LHCN-M2 (cell line): ENCODE measurements around the gene SH3BP2. TPM values are rescaled to one million over a fixed set of nuclear protein-coding genes. Genes with fewer than 3 reads are reported as not detected.
A peak's percentile ranks its signal among the peaks of the same experiment; 100 is the strongest.
"Not testable (repeated sequence)": the region's sequence is repeated elsewhere in the genome, so short reads cannot be mapped to it uniquely, and the experiment has no call there.

ENCODE experiments used
- DNase-seq: peaks from one replicate; pipeline ENCODE4 v3.0.0-alpha.2; 2012; ENCODE audit warnings: low read depth
- total RNA-seq: library from RNA; depleted of rRNA; stranded (reverse); fragments of >200 nt; gene quantifications from 2 replicates; pipeline ENCODE4 v1.2.3, GENCODE V29; 2014

SH3BP2 gene
- total RNA-seq, 1 experiment from 2014 or later, result 31.7 TPM

- DNase-seq, result not testable (repeated sequence)
Observed at GRCh38 chr4:2762486-2763370, 30.2 kb upstream of the SH3BP2 start.

DNA sequence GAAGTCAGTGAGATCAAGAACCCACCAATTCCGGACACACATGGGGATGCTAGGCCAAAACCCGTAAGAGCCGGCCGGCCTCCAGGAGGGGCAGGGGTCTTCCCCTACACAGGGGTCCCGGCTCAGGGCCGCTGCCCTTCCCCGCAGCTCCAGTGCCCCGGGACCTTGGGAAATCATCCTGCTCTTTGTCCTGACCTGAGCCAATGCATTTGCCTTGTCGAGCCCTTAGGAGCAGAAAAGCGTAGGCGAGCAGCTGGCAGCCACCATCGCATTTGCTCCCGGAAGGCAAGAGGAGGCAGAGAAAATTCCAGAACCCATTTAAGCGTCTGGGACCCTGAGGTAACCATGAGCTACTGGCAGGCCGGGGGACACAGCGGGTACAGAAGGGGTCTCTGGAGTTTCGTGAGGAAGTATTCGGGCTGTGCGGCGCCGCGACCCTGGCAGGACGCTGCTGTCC is 29.3 kb upstream of the SH3BP2 start:
- DNase-seq, result no peak

DNA sequence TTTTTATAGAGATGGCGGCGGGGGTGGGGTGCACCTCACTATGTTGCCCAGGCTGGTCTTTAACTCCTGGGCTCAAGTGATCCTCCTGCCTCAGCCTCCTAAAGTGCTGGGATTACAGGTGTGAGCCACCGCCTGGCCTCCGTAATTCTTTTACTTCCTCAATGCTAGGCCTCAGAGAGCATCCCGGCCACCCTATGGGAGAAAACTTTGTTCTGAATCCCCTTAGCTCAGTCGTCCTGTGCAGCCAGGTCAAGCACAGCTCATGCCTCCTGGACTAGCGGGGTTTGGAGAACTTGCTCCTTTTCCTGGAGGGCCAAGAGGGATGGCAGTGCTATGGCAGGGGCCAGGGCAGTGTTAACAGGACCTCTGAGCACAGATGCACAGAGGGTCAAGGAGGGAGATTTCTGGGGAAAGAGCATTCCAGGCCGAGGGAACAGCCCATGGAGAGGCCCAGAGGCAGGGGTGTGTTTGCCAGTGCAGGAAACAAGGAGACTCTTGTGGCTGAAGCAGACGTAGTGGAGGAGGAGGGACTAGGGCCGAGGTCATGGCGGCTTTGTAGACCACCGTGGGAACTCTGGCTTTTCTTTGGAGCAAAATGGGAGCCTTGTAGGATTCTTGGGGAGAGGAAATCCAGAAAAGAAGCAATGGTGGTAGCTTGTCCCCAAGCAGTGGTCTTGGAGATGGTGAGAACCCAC is 26.9 kb upstream of the SH3BP2 start:
- DNase-seq, result no peak

GRCh38 chr4:2767046-2767704 is 25.7 kb upstream of the SH3BP2 start:
- DNase-seq, result no peak

GRCh38 chr4:2767705-2768074 is 25.2 kb upstream of the SH3BP2 start:
- DNase-seq, result no peak

GRCh38 chr4:2768124-2768523 is 24.8 kb upstream of the SH3BP2 start:
- DNase-seq, result no peak

DNA sequence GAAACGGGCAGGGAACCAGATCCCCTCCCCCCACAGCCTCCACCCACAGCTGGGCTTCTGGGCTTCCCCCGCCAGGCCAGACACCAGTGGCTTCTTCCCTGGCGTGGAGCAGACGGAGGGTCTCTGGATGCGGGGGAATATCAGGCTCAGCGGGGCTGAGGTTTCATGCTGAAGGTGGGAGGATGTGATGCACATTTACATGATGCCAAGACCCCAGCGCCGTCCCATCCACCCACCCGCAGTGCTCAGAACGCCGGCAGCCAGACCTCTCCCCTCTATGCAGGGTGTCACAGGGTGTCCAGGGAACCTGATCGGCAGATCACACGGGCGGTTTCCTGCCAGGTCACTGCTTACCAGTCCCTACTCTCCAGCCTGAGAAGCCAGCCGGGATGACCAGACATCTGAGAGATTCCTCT is 24.0 kb upstream of the SH3BP2 start:
- no peak for DNase-seq

GRCh38 chr4:2771264-2771663 is 21.6 kb upstream of the SH3BP2 start:
- no peak for DNase-seq

DNA sequence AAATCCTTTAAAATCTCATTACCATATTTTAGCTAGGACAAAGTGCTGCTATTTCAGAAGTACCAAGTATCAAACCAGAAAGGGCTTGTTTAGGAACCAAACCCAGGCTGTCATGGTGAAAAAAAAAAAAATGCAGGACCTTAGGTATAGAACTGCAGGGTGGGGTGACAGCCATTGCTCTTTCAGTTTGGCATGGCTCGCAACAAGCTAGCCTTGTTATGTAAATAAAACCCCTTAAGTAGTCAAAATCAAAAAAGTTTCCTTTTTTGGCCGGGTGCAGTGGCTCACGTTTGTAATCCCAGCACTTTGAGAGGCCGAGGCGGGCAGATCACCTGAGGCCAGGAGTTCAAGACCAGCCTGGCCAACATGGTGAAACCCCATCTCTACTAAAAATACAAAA is 12.2 kb upstream of the SH3BP2 start:
- DNase-seq, result not testable (repeated sequence)

DNA sequence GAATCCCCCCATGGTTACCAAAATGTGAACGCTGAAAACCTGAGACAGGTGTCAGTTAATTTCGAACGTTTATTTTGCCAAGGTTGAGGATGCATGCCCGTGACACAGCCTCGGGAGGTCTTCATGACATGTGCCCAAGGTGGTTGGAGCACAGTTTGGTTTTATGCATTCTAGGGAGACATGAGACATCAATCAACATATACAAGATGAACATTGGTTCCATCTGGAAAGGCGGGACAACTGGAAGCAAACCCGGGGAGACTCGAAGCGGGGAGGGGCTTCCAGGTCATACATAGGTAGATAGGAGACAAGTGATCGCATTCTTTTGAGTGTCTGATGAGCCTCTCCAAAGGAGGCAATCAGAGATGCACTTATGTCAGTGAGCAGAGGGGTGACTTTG is 11.0 kb upstream of the SH3BP2 start:
- no peak for DNase-seq

DNA sequence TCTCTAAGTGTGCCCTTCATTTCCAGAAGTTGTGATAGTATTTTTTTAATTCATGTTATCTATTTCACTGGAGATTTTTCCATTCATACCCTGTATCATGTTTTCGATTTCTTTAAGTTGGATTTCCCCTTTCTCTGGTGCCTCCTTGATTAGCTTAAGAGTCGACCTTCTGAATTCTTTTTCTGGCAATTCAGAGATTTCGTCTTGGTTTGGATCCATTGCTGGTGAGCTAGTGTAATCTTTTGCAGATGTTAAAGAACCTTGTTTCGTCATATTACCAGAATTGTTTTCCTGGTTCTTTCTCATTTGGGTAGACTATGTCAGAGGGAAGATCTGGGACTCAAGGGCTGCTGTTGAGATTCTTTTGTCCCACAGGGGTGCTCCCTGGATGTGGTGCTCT is 9.1 kb upstream of the SH3BP2 start:
- DNase-seq, result no peak

GRCh38 chr4:2785613-2786012 is 7.3 kb upstream of the SH3BP2 start:
- DNase-seq, result peak; percentile 29

DNA sequence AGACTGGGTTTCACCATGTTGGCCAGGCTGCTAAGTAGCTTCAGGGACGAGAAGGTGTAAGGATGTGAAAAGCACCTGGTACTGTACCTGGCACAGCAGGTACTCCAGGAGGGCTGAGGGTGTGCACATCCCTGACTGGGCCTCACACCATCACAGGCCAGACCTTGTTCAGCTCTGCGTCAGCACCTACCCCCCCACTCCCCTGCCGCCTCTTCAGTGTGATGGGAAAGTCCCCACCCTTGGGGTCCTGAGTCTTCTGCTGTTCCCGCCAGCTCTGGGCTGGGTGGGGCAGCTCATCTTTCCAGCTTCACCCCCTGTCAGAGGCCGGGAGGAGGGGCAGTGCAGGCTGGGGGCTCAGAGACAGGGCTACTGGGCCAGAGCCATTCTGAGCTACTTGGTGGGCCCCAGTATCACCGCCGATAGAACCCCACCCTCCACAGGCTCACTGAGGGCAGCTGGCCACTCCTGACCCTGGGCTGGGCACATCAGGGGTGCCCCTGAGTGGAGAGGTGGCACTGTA is 6.7 kb upstream of the SH3BP2 start:
- DNase-seq, result no peak

- DNase-seq, result no peak
Observed at GRCh38 chr4:2786794-2787229, 6.1 kb upstream of the SH3BP2 start.

DNA sequence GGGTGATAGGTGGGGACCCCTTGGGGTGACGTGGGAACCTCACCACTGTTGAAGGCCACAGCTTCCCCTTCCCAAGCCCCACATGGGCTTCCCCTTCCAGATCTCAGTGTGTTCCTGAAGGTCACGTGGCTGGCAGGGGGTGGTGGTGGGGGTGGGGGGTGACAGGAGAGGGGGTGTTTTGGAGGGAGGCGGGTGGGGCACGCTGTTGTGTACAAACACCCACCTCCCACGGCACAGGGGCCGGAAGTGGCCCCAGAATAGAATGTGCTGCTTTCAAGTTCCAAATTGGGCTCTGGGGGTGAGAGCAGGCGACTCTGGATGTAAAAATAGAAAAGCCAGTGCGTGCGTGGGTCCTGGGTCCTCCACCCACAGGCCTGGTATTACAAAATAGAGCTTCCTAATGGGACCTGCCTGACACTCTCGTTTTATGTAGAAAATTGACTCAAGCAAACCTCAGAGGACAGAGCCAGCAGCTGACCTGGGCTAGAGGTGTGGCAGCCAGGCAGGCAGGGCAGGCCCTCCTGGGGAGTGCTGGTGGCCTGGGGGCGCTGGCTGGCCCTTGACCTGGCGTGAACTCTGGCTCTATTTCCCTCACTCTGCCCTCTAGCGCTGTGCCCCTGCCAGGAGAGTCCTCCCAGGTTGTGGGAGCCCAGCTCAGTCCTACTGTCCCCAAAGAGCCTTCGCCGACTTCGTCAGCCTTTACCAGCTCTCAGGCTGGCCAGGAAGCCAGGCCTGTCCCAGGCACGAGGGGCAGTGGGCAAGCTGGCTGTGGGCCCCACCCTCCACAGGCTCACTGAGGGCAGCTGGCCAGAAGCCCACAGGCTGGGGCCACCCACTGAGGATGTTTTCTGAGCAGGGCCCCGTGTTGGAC is 5.4 kb upstream of the SH3BP2 start:
- DNase-seq, result no peak

GRCh38 chr4:2788101-2788500 is 4.8 kb upstream of the SH3BP2 start:
- no peak for DNase-seq

DNA sequence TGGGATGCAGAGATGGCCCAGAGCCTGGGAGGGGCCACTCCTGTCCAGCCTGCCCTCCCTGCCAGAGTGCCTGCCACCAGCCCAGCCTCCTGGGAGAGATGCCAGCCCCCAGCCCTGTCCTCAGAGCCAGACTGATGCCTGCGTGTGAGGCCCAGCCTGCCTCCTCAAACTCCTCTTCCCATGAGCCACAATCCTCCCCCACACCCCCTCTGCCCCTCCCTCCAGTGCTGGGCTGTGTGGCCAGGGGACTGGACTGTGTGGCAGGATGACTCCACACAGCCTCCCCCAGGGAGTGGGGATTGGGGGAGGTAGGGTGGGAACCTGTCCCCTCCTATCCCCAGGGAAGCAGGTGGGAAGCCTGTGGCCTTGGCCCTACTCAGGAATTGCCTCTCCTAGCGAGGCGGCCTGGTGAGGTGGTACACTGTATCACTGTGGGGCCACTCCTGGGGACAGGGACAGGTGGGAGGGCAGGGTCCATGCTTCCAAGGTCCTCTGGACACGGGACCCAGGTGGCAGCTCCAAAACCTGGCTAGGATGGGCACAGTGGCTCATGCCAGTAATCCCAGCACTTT is 4.3 kb upstream of the SH3BP2 start:
- no peak for DNase-seq

DNA sequence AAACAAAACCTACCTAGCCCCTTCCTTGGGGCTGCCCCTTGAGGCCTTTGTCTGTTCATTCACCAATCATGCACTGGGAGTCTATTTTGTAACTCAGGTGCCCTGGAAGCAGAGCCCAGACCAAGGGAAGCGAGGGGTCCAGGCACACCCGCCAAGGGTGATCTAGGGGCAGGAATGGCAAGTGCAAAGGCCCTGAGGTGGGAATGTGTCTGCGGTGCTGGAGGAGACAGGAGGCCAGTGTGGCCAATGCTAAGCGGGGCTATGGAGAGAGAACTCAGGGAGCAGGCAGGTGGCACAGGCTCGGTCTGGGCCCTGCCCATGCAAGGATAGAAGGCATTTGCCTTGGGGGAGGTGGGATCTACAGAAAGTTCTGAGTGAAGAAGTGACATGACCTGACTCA is 3.5 kb upstream of the SH3BP2 start:
- DNase-seq, result no peak

DNA sequence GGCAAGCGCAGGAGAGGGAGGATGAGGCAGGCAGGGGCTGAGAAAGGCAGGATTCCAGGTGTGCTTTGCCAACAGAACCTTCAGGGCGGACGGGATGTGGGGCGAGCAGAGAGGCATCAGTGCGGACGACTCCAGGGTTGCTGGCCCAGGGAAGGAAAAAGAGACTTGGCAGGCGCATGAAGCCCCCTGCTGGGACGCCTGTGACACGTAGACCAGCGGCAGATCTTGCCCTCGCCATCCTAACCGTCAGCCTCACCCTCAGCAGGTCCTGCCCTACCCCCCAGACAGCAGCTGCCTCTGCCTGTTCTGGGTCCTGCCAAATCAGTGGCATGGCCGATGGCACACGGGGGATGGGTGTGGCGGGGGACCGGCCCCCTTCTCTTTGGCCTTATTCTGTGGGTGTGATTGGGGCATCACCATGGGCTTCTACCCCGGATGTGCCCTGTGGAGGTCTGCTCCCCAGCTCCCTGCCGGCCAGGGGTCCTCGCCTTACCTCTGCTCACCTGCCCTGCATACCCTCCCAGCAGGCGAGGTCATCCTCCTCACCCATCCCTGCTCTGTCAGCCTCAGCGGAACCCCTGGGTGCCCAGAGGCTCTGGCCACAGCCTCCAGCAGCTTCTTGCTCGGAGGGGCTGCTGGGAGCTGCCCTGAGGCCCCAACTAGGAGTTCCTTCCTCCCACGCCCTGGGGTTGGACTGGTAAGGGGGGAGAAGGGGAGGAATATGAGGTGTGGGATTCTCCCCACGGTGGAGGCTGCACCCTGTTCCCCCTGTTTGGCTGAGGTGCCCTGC is 2.9 kb upstream of the SH3BP2 start:
- no peak for DNase-seq
